OCI-LY1 (cell line): ENCODE measurements around the gene KLHL29.

Source experiments
- H2AFZ ChIP-seq: fragments of 200-600 bp; sonication (generic), shearing (Covaris generic); 2 replicates; pipeline ENCODE4 v1.6.0; 2014; ENCODE audit warnings: antibody characterized with exemption, mild to moderate bottlenecking, low read length
- H3F3A ChIP-seq: fragments of 200-600 bp; sonication (generic), shearing (Covaris generic); 2 replicates; pipeline ENCODE4 v1.6.0; 2014; ENCODE audit warnings: mild to moderate bottlenecking, antibody characterized with exemption, low read length, moderate library complexity; ENCODE audit not compliant: insufficient read depth
- H3K27ac ChIP-seq: fragments of 200-600 bp; sonication (generic); 2 replicates; pipeline ENCODE4 v1.5.1; 2014; ENCODE audit warnings: low read length, mixed run types, mild to moderate bottlenecking, low read depth; ENCODE audit not compliant: poor library complexity, severe bottlenecking
- H3K27me3 ChIP-seq: fragments of 200-600 bp; sonication (generic); 2 replicates; pipeline ENCODE4 v1.6.0; 2014; ENCODE audit warnings: antibody characterized with exemption, mild to moderate bottlenecking, low read length, moderate library complexity; ENCODE audit not compliant: insufficient read depth
- H3K36me3 ChIP-seq: fragments of 200-600 bp; sonication (generic); 2 replicates; pipeline ENCODE4 v1.6.1; 2014; ENCODE audit warnings: mild to moderate bottlenecking, antibody characterized with exemption, low read length, moderate library complexity, mixed read lengths; ENCODE audit not compliant: insufficient read depth
- H3K4me1 ChIP-seq: fragments of 200-600 bp; sonication (generic); 2 replicates; pipeline ENCODE4 v1.5.1; 2014; ENCODE audit warnings: mild to moderate bottlenecking, low read length, moderate library complexity; ENCODE audit not compliant: insufficient read depth, severe bottlenecking
- H3K4me2 ChIP-seq: fragments of 200-600 bp; sonication (generic), shearing (Covaris generic); 2 replicates; pipeline ENCODE4 v1.6.1; 2014; ENCODE audit warnings: low read length
- H3K4me3 ChIP-seq: fragments of 200-600 bp; sonication (generic); 2 replicates; pipeline ENCODE4 v1.5.1; 2014; ENCODE audit warnings: low read length, low read depth, mild to moderate bottlenecking, mixed read lengths; ENCODE audit not compliant: poor library complexity, severe bottlenecking
- H3K79me2 ChIP-seq: fragments of 200-600 bp; shearing (Covaris generic); 2 replicates; pipeline ENCODE4 v1.6.1; 2016; ENCODE audit warnings: mixed run types, low read length, mixed read lengths; ENCODE audit not compliant: insufficient read depth
- H3K9ac ChIP-seq: fragments of 200-600 bp; sonication (generic), shearing (Covaris generic); 2 replicates; pipeline ENCODE4 v1.6.1; 2014; ENCODE audit warnings: mild to moderate bottlenecking, low read length, mixed read lengths
- H3K9me2 ChIP-seq: fragments of 200-600 bp; sonication (generic), shearing (Covaris generic); 2 replicates; pipeline ENCODE4 v1.6.1; 2014; ENCODE audit warnings: low read depth, mild to moderate bottlenecking, low read length, mixed read lengths
- H3K9me3 ChIP-seq: fragments of 200-600 bp; shearing (Covaris generic); 2 replicates; pipeline ENCODE4 v1.6.1; 2014; ENCODE audit warnings: low read length, mixed read lengths
- H4K20me1 ChIP-seq: fragments of 200-600 bp; sonication (generic), shearing (Covaris generic); 2 replicates; pipeline ENCODE4 v1.6.0; 2016; ENCODE audit warnings: mild to moderate bottlenecking, low read length; ENCODE audit not compliant: insufficient read depth
- CTCF ChIP-seq: fragments of 200-600 bp; sonication (generic), shearing (Covaris generic); IDR thresholded peaks from 2 replicates; pipeline ENCODE4 v1.5.1; 2017; ENCODE audit warnings: mild to moderate bottlenecking, antibody characterized with exemption, low read length, moderate library complexity, mixed read lengths
- EZH2 ChIP-seq: fragments of 200-600 bp; sonication (generic), shearing (Covaris generic); IDR thresholded peaks from 2 replicates; pipeline ENCODE4 v1.8.0; 2017; ENCODE audit warnings: borderline replicate concordance, mixed run types, mild to moderate bottlenecking, antibody characterized with exemption, low read length, moderate library complexity, mixed read lengths

Gene KLHL29

GRCh38 chr2:23402205-23402740, 17.3 kb downstream of the KLHL29 start:
- TF ChIP-seq CTCF = no peak
- TF ChIP-seq EZH2 = no peak

GRCh38 chr2:23404426-23404825, 19.4 kb downstream of the KLHL29 start:
- Histone ChIP-seq H3F3A (no peaks in the 10 kb centered on the region), H3K4me3 (no peak overlapping the region), H3K27ac (no peak overlapping the region), H3K4me2 (no peak overlapping the region), H2AFZ (no peak overlapping the region), H3K9ac (no peak overlapping the region), H3K27me3 (no peaks in the 10 kb centered on the region), H3K36me3 (no peaks in the 10 kb centered on the region), H3K9me3 (no peaks in the 10 kb centered on the region), H3K9me2 (no peaks in the 10 kb centered on the region), H3K4me1 (no peaks in the 10 kb centered on the region), H4K20me1 (no peaks in the 10 kb centered on the region), H3K79me2 (no peaks in the 10 kb centered on the region)
- TF ChIP-seq EZH2 (no peak), CTCF (no peak)

More at GRCh38 chr2:23402205-23402740, 17.3 kb downstream of the KLHL29 start:
- H3K79me2 ChIP-seq = no peaks in the 10 kb centered on the region
- no peak overlapping the region for H3K9ac ChIP-seq
- H3K4me2 ChIP-seq = no peak overlapping the region
- no peaks in the 10 kb centered on the region for H3K36me3 ChIP-seq
- H4K20me1 ChIP-seq = no peaks in the 10 kb centered on the region
- no peak overlapping the region for H2AFZ ChIP-seq
- H3K9me2 ChIP-seq = no peaks in the 10 kb centered on the region
- H3K27me3 ChIP-seq = no peaks in the 10 kb centered on the region
- H3F3A ChIP-seq = no peaks in the 10 kb centered on the region
- no peaks in the 10 kb centered on the region for H3K4me1 ChIP-seq
- H3K4me3 ChIP-seq = no peak overlapping the region
- no peaks in the 10 kb centered on the region for H3K9me3 ChIP-seq
- no peak overlapping the region for H3K27ac ChIP-seq

- Histone ChIP-seq H3K9ac (no peak overlapping the region), H3K79me2 (no peaks in the 10 kb centered on the region), H3K36me3 (no peaks in the 10 kb centered on the region), H3K4me2 (no peak overlapping the region), H3K9me2 (no peaks in the 10 kb centered on the region), H4K20me1 (no peaks in the 10 kb centered on the region), H3K4me1 (no peaks in the 10 kb centered on the region), H3F3A (no peaks in the 10 kb centered on the region), H3K27ac (no peak overlapping the region), H3K27me3 (peaks cover 3% of the 10 kb centered on the region; the same call in 1 of the 2 replicates), H2AFZ (no peak overlapping the region), H3K9me3 (no peaks in the 10 kb centered on the region), H3K4me3 (no peak overlapping the region)
- TF ChIP-seq EZH2 (no peak), CTCF (no peak)
Observed at GRCh38 chr2:23409248-23409647, 24.3 kb downstream of the KLHL29 start.
